Stimulated activated CD8-positive, alpha-beta memory T cell treated with anti-CD3 and anti-CD28 coated beads, Interleukin-4, amount 100 ng/mL, for 4 hours (primary cell): ENCODE data around the gene UBE2E2.

Source experiments
- DNase-seq, 2 donors: peaks; one replicate each; pipeline ENCODE4 v3.0.0-alpha.2; 2020; ENCODE audit warnings: low read depth in 2 of 2, low spot score in 1 of 2

The UBE2E2 gene

DNA sequence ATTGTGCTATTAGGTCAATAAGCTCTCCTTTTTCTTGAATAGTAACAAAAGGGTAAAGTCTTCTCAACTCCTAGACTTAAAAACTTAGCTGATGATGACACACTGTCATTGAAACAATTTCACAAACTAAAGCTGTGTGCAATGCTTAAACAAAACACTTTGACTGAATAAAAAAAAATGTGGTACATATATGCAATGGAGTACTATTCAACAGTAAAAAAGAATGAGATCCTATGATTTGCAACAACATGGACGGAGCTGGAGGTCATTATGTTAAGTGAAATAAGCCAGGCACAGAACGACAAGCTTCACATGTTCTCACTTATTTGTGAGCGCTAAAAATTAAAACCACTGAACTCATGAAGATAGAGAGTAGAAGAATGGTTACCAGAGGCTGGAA, 370.7 kb downstream of the UBE2E2 start:
- DNase-seq, result no peak

DNA sequence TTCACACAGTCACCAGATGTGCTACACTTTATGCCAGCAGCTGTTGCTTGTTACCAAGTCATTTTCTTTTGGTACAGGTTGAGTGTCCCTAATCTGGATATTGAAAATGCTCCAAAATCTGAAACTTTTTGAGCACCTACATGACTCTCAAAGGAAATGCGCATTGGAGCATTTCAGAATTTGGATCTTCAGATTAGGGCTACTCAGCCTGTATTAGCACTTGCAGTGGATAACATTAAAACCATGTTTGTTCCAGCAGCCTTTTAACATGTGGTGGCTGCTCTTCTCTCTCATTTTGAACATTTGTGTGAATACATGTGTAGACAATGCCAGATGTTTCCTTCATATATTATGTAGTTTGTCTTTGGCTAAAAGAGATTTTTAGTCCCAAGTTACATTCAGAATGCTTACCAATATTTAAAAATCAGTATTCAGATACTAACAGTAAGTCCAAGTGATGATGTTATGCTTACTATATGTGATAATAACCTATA, 371.7 kb downstream of the UBE2E2 start:
- no peak for DNase-seq

DNA sequence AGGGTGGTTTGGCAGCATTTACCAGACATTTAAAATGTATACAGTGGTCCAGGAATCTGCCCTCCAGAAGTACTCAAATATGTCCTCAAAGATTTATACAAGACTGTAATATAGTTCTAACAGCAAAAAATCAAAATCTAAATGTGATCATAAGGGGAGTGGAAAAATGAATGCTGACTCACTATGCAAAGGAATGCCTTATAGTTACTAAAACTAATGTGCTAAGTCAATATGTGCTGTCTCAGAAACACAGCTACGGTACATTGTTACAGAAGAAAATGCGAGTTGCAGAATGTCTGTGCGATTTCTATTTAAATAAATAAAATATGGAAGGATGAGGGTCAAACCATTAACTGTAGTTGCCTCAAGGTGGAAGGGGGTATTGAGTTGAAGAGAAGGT, 372.6 kb downstream of the UBE2E2 start:
- DNase-seq, result no peak

DNA sequence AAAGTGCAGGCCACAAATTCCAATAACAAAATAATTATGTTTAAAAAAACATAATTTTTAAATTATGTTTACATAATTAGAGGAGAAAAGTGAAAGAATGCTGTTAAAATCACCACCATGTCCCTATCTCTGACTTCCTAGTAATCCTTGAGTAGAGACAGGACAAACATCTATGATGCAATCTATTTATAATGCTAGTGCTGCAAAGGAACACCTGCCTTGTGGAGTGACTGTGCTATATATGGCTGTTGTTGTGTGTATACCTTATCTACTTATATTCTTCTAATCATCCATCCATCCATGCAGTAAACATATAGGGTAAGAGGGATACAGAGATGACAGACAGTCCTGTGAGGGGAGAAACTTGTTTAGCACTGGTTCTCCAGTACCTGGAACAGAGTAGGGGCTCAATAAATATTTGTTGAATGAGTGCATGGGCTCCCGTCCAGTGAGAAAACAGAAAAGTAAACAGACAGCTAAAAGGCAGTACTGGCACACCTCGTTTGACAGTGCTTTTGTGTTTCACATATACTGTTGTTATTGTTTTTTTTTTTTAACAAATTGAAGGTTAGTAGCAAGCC, 373.3 kb downstream of the UBE2E2 start:
- no peak for DNase-seq

GRCh38 chr3:23580096-23580713, 377.1 kb downstream of the UBE2E2 start:
- DNase-seq, result no peak

DNA sequence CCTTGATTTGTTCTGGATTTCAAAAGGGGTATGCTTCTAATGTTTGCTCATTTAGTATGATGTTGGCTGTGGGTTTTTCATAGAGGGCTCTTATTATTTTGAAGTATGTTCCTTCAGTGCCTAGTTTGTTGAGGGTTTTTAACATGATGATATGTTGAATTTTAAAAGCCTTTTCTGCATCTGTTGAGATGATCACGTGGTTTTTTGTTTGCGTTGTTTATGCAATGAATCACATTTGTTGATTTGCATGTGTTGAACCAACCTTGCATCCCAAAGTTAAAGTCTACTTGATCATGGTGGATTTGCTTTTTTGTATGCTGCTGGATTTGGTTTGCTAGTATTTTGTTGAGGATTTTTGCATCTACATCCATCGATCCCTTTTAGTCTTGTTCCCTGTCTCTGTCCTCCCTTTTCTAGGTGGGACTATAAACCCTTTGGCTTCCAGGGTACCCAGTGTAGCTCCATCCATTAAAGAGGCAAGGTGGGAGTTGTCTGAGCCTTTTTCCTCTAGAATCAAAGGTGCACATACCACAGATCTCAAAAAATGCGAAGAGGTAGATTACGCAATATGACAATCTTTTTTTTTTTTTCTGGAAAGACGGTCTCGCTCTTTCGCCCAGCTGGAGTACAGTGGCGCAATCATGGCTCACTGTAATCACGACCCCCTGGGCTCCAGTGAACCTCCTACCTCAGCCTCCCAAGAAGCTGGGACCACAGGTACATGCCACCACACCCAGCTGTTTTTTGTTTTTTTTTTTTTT, 381.0 kb downstream of the UBE2E2 start:
- no peak for DNase-seq

DNA sequence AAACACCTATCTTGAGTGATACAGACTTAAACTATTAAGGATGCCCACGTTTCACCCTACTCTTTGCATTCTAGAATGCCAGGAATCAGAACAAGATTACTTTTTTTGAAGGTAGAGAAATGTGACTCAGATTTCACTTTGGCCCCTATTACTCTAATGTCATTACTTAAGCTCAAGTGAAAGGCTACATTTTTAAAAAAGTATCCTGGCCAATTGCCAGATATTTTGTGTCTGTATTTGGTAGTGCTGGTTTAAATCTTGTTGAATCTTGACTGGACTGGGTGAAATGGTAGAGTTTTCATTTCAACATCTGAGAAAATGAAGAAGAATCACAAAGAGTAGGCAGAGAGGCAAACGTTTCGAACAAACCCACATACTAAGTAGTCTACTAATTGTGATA, 384.4 kb downstream of the UBE2E2 start:
- DNase-seq, result no peak

GRCh38 chr3:23588547-23588946, 385.4 kb downstream of the UBE2E2 start:
- DNase-seq, result no peak

GRCh38 chr3:23589602-23590001, 386.5 kb downstream of the UBE2E2 start:
- no peak for DNase-seq

- DNase-seq, result no peak
Measured at GRCh38 chr3:23590424-23591273, 387.5 kb downstream of the UBE2E2 start.

DNA sequence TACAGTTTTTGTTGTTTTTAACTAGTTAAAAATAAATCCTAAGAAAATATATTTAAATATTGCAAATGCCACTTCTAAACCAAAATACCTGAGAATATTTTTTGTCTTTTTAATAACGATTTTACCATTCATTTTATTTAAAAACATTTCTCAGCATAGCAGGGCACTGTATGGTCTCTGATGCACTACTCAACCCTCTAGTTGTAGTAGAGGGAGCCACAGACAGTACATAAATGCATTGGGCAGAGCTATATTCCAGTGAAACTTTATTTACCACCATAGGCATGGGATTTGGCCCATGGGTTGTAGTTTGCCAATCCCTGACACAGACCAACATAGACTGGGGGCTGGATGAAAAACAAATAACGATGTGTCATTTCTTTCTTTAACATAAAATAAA, 388.2 kb downstream of the UBE2E2 start:
- no peak for DNase-seq

DNA sequence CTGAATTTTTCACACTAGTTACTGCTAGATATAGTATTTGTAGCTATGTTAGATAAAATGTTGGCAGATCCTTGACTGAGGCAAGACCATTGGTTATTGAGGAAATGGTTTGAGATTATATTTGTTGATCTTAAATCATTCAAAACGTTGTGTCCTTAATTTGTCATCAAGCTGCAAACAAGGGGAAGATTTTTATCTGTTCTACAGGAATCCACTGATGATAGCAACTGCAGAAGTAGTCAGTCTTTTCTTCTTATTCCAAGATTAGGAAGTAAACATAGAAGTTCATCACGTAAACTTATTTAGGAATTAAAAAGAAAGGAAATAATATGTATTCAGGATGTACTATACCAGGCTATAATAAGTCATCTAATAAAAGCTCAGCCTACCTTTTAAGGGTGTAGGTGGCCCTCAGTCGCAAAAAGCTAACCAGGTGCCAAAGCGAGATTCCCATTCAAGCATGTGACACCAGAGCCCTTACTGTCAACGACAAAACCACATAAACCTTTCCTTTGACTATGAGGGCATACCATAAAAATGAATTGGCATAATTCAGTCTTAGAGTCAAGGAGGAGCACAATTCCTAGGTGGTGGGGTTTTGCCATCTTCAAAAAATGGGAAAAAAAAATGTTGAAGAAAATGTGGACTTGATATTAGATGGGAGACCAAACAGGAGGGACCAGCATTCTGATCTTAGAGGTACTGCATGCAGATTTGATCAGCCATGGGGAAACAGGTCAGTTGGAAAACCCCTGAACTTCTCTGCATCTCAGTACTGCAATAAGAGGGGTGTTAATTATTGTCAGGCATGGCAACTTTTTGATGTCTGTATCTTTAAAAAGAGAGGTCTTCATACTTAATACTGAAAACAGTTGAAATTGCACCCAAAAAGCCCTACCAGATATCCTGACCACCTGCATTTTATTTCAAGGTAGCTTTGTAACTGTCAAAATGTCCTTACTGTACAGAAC, 390.1 kb downstream of the UBE2E2 start:
- no peak for DNase-seq

- DNase-seq, result no peak
Measured at GRCh38 chr3:23594066-23594465, 390.9 kb downstream of the UBE2E2 start.

DNA sequence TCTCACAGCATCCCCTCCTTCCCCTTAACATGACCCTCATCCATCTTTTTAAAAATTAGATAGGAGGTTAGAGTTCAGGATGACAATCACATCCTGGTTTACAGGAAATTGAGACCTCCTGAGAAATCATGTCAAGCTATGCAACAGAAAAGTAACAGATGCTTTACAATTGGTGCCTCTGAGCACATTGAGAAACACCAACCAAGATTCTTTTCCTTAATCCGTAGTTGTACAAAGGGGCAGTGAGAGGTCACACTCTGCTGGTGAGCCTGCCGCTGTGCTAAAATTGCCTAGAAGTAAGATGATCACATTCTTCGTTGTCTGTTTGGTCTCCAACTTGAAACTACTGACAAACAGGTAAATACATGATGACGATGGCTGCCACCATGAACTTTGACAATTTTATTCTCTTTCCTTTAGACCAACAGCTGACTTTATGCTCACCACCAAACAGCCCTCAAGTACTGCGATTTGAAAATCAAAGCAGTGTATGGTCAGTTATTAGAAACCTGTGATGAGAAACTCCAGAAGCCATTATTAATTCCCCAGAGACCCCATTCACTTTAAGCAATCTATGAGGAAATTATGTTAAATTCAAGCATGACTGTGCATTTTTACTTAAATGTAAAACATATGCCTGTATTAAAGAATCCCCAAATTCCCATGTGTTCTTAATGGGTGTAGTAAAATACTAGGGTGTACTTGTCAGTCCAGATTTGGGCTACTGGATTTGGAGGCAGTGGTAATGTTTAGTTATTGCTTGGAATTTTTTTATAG, 392.0 kb downstream of the UBE2E2 start:
- DNase-seq, result no peak

GRCh38 chr3:23595851-23596250, 392.7 kb downstream of the UBE2E2 start:
- DNase-seq, result no peak

DNA sequence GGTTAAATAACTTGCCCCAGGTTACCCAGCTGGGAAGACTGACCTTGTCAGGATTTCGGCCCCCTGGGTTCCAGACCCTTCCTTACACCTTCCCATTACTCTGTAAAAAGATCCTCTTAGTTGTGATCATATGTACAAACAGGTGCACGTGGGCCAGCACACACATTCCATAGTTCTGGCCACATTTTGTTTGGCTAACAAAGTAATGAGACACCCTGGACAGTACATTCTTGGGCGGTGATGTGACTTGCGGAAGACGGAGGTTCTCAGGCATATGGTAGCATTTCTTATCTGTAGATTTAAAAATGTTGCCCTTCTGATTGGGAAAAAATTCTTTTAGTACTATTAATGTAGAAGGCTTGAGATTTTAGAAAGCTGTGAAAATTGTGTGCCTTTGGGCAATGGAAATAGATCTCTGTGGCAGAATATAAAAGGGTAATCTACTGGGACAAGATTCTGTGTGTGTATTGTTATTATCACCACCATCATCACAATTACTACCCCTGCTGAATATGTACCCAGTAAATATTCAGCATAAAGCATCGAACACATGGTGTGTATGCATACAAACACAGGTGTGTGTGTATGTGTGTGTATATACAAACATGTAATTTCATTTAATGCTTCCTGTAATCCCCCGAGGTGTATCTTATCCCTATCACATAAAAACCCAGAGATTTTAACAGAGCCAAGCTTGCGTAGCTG, 397.2 kb downstream of the UBE2E2 start:
- DNase-seq, result no peak

GRCh38 chr3:23601091-23601822, 398.1 kb downstream of the UBE2E2 start:
- DNase-seq, result no peak

DNA sequence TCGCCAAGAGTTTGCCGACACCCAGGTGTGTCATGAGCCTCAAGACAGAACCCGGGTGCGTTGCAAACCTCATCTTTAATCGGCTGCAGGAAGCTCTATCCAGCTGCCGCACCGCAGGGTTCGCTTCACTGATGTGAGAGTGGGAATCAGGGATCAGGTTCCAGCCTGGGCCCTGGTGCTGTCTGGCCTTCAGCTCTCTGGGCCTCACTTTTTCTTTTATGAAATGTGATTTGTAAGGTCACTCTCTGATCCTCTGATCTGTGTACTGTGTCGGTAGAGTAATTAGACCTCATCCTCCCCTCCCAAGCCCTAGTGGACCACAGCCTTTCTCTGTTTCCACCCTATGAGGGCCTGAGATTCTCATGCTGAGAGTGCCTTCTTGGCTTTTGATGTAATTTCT, 399.8 kb downstream of the UBE2E2 start:
- DNase-seq, result no peak
